ENCODE measurements around the gene PIK3AP1. TPM values are rescaled to one million over a fixed set of nuclear protein-coding genes. Genes with fewer than 3 reads are reported as not detected.

The PIK3AP1 gene
- total and polyA plus RNA-seq, 8 donors = 2.6 to 14.5 (median 6.4) TPM; not detected in 1

DNA sequence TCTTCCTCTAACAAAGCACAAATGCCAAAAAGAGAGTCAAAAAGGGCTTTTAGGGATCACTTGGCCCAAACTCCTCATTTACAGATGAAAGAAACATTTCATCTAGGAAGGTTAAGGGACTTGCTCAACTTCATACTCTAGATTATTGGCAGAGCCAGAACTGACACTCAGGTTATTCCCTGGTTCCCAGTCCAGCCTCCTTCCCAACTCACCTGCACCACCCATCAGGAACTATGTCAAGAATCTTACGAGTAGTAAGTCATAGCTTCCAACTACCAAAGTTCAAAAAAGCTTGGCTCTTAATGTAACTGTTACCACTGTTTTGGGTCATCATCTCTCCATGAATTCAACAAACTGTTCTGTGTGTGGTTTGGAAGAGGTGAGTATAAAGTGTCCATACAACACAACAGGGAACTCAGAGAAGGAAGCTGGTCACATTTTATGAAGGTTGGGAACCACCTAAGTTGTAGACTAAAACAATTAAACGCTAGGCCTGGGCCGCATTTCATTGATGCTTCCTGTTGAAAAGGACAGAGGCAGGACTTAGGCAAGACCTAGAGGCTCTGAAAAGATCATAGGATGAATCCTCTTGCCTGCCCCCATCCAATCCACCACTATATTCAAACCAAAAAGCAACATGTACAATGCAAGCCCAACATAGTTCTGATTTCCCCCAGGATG is 9.1 kb downstream of the PIK3AP1 start:
- no peak for DNase-seq
- intact Hi-C loops (cut with DNase I; ENCODE audit: low total_unique reads) = no loop called here
- no peak for TF ChIP-seq POLR2A (IDR thresholded peaks at IDR 0.05)
- no peak for TF ChIP-seq POLR2AphosphoS5 (IDR thresholded peaks at IDR 0.05)
- TF ChIP-seq, protein P1, sequence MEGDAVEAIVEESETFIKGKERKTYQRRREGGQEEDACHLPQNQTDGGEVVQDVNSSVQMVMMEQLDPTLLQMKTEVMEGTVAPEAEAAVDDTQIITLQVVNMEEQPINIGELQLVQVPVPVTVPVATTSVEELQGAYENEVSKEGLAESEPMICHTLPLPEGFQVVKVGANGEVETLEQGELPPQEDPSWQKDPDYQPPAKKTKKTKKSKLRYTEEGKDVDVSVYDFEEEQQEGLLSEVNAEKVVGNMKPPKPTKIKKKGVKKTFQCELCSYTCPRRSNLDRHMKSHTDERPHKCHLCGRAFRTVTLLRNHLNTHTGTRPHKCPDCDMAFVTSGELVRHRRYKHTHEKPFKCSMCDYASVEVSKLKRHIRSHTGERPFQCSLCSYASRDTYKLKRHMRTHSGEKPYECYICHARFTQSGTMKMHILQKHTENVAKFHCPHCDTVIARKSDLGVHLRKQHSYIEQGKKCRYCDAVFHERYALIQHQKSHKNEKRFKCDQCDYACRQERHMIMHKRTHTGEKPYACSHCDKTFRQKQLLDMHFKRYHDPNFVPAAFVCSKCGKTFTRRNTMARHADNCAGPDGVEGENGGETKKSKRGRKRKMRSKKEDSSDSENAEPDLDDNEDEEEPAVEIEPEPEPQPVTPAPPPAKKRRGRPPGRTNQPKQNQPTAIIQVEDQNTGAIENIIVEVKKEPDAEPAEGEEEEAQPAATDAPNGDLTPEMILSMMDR (IDR thresholded peaks at IDR 0.05) = no peak
- no peak for TF ChIP-seq EP300 (IDR thresholded peaks at IDR 0.05)
- no peak overlapping the region for H3K4me3 ChIP-seq
- no peaks in the 10 kb centered on the region for H3K27me3 ChIP-seq
- H3K9me3 ChIP-seq = no peaks in the 10 kb centered on the region
- peaks cover 0 to 9% (median 0%) of the 10 kb centered on the region in 4 donors for H3K4me1 ChIP-seq
- 86 to 95% (median 92%) methylated on average over 3 of the region's 3 CpGs for WGBS, 5 donors
- H3K27ac ChIP-seq = no peak overlapping the region
- no peaks in the 10 kb centered on the region for H3K36me3 ChIP-seq

DNA sequence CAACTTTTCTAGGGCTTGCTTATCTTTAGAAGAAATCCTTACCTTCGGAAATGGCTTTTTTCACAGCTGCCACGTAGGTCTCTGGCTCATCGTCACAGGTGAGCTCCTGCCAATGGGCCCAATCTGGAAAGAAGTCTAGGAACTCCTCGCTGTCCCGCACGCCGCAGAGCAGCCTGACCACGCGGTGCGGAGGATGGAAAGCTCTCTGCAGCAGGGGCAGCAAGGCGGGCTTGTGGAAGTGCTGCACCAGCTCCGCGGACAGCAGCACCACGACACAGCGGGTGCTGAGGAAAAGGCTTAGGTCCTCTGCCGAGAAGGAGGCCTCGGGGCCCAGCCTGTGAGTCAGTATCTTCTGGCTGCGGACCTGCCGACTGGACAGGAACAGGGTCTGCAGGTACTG is 10.8 kb downstream of the PIK3AP1 start:
- H3K27ac ChIP-seq = peak overlapping the region in 2 of 5 donors; percentile 64 to 71

DNA sequence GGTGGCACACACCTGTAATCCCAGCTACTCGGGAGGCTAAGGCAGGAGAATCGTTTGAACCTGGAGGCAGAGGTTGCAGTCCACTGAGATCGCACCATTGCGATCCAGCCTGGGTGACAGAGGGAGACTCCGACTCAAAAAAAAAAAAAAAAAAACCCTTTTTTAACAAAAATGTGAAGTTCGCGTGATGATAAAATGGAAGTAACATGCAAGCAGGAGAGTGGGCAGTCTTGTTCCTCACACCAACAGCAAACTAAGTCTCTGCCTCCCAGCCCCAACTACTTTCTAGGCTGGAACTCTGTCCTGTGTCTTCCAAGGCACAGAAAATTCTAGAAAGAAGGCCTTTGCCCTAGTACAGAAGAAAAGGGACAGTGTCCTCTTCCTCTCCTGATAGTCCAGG is 11.3 kb downstream of the PIK3AP1 start:
- TF ChIP-seq EP300 (IDR thresholded peaks at IDR 0.05) (no peak), POLR2A (IDR thresholded peaks at IDR 0.05) (no peak), POLR2AphosphoS5 (IDR thresholded peaks at IDR 0.05) (no peak)
- TF ChIP-seq, protein P1 (IDR thresholded peaks at IDR 0.05) = no peak
- Histone ChIP-seq H3K36me3 (no peaks in the 10 kb centered on the region), H3K27ac (peak overlapping the region in 3 of 5 donors; percentile 18 to 71 (median 64)), H3K4me1 (peaks cover 0 to 9% (median 0%) of the 10 kb centered on the region in 4 donors), H3K4me3 (no peak overlapping the region), H3K27me3 (no peaks in the 10 kb centered on the region), H3K9me3 (no peaks in the 10 kb centered on the region)
- intact Hi-C loops (cut with DNase I; ENCODE audit: low total_unique reads) = no loop called here
- 85 to 99% (median 95%) methylated on average over 7 of the region's 7 CpGs for WGBS, 5 donors
- DNase-seq = no peak

More for the DNA sequence above, 10.8 kb downstream of the PIK3AP1 start:
- intact Hi-C loops (cut with DNase I; ENCODE audit: low total_unique reads) = no loop called here
- Histone ChIP-seq H3K4me3 (no peak overlapping the region), H3K4me1 (peaks cover 0 to 9% (median 0%) of the 10 kb centered on the region in 4 donors), H3K36me3 (no peaks in the 10 kb centered on the region), H3K9me3 (no peaks in the 10 kb centered on the region), H3K27me3 (no peaks in the 10 kb centered on the region)
- DNase-seq = no peak
- WGBS, 5 donors = 85 to 94% (median 90%) methylated on average over 2 to 19 of the region's 19 CpGs
- TF ChIP-seq, protein P1 (IDR thresholded peaks at IDR 0.05) = no peak
- TF ChIP-seq POLR2AphosphoS5 (IDR thresholded peaks at IDR 0.05) (no peak), EP300 (IDR thresholded peaks at IDR 0.05) (no peak), POLR2A (IDR thresholded peaks at IDR 0.05) (no peak)

DNA sequence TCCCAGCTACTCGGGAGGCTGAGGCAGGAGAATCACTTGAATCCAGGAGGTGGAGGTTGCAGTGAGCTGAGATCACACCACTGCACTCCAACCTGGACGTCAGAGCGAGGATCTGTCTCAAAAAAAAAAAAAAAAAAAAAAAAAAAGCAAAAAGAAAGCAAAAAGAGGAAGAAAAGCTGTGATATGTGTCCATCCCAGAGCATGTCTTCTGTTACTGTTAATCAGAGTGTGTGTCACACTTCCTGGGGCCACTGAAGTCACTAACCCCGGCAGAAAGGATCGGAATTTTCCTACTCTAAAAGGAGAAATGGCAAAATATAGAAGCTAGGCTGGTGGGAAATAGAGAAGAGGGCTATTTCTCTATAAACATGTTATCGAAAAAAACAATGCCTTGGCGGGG is 11.9 kb downstream of the PIK3AP1 start:
- TF ChIP-seq POLR2AphosphoS5 (IDR thresholded peaks at IDR 0.05) (no peak), EP300 (IDR thresholded peaks at IDR 0.05) (no peak), POLR2A (IDR thresholded peaks at IDR 0.05) (no peak)
- TF ChIP-seq, protein P1 (IDR thresholded peaks at IDR 0.05) = no peak
- intact Hi-C loops (cut with DNase I; ENCODE audit: low total_unique reads) = no loop called here
- Histone ChIP-seq H3K27me3 (no peaks in the 10 kb centered on the region), H3K4me3 (no peak overlapping the region), H3K9me3 (no peaks in the 10 kb centered on the region), H3K4me1 (peaks cover 0 to 9% (median 0%) of the 10 kb centered on the region in 4 donors), H3K27ac (peak overlapping the region in 3 of 5 donors; percentile 18 to 71 (median 64)), H3K36me3 (no peaks in the 10 kb centered on the region)
- peak in 1 of 2 donors; percentile 18 for DNase-seq
- 74 to 87% (median 80%) methylated on average over 7 of the region's 7 CpGs for WGBS, 5 donors

Data from stomach (tissue), 9 donors.